Activated CD8-positive, alpha-beta memory T cell treated with anti-CD3 and anti-CD28 coated beads, Interleukin-2, amount 50 U/mL, for 24 hours (primary cell): ENCODE measurements around the gene CASP10.
"Not testable (repeated sequence)": the region's sequence is repeated elsewhere in the genome, so short reads cannot be mapped to it uniquely, and the experiment has no call there.

Source experiments
- DNase-seq: peaks from one replicate; pipeline ENCODE4 v3.0.0-alpha.2; 2020; ENCODE audit errors: extremely low read depth

The CASP10 gene, protein sequence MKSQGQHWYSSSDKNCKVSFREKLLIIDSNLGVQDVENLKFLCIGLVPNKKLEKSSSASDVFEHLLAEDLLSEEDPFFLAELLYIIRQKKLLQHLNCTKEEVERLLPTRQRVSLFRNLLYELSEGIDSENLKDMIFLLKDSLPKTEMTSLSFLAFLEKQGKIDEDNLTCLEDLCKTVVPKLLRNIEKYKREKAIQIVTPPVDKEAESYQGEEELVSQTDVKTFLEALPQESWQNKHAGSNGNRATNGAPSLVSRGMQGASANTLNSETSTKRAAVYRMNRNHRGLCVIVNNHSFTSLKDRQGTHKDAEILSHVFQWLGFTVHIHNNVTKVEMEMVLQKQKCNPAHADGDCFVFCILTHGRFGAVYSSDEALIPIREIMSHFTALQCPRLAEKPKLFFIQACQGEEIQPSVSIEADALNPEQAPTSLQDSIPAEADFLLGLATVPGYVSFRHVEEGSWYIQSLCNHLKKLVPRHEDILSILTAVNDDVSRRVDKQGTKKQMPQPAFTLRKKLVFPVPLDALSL

DNA sequence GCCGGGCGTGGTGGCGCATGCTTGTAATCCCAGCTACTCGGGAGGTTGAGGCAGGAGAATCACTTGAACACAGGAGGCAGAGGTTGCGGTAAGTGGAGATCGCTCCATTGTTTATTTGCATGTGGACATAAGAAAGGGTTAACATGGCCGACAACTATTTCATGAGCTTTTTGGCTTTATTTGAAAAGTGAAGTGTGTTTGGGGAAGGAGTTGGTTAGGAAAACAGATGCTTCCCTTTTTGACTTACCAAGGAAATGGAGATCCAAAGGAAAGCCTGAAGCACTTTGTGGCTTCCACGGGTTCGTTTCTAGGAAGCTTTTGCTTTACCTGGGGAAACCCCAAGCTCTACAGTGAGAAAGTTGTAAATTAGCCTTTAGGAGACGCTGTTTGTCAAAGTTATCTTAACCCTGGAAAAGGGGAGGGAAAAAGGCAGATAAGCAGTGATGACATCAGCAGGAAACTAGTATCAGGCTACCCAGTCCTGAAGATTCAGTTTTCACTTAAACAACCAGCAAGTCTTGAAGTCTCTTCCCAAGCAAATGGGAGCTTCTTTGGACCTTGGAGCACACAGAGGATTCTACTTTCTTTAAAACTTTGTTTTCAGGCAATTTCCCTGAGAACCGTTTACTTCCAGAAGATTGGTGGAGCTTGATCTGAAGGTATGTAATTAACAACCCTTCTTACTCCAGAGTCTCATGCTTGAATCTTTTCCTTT, at the start of gene CASP10:
Gene CASP10, plus strand, starts transcription at position 492 of the 715 bp plus-strand sequence. CDS start 2,637 bp downstream, outside the sequence.
- DNase-seq, result no peak

DNA sequence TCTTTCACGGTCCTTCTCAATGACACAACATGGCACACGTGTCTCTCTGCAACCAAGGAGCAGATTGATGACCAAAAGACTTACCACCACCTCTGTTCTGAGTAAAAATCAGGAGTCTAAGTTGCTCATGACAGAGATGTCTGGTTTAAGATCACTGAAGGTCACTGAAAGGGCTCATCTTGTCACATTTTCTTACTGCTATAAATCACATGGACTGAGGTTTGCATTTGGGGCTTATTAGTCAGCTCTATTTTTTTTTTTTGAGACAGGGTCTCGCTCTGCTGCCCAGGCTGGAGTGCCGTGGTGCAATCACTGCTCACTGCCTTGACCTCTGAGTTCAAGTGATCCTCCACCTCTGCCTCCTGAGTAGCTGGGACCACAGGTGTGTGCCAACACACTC, 47.6 kb upstream of the CASP10 start:
- DNase-seq, result no peak

- no peak for DNase-seq
Measured at GRCh38 chr2:201136889-201137321, 46.0 kb upstream of the CASP10 start.

DNA sequence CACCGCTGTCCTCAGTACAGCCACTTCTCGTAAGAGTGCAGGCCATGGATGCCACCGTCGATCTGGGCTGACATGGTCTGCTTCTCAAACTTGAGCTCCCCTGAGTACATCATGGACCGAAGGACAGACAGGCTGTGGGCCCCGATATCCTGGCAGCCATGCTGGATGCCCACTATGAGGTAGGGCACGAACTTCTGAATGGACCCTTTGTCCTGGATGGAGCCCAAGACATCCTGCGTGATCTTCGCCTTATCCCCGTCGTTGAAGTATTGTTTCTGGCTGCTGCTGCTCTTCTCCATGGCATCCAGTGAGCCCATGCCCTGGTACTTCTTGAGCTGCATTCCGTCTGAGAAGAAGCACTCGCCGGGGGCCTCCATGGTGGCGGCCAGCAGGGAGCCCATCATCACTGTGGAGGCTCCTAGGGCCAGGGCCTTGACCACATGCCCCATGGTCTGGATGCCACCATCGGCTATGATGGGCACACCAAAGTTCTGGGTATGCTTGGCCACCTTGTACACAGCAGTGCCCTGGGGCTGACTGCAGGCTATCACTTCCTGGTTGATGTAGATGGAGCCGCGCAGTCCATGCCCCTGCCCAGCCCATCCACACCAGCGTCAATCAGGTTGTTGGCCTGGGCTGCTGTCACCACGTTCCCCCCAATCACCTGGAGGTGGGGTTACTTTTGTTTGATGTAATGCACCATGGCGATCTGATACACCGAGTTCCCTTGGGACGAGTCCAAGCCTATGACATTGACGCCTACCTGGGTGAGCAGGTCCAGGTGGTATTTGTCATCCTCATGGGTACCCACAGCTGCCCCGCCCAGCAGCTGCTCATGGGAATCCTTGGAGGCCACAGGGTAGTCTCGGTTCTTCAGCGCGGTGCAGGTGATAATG, 45.2 kb upstream of the CASP10 start:
- DNase-seq, result no peak

GRCh38 chr2:201138401-201138970, 44.5 kb upstream of the CASP10 start:
- DNase-seq, result no peak

DNA sequence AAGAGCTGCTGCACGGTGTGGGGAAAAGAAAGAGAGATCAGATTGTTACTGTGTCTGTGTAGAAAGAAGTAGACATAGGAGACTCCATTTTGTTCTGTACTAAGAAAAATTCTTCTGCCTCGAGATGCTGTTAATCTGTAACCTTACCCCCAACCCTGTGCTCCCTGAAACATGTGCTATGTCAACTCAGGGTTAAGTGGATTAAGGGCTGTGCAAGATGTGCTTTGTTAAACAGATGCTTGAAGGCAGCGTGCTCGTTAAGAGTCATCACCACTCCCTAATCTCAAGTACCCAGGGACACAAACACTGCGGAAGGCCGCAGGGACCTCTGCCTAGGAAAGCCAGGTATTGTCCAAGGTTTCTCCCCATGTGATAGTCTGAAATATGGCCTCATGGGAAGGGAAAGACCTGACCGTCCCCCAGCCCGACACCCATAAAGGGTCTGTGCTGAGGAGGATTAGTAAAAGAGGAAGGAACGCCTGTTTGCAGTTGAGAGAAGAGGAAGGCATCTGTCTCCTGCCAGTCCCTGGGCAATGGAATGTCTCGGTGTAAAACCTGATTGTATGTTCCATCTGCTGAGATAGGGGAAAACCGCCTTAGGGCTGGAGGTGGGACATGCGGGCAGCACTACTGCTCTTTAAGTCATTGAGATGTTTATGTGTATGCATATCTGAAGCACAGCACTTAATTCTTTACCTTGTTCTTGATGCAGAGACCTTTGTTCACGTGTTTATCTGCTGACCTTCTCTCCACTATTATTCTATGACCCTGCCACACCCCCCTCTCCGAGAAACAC, 43.8 kb upstream of the CASP10 start:
- DNase-seq, result not testable (repeated sequence)

- DNase-seq, result no peak
Measured at GRCh38 chr2:201139836-201140604, 42.9 kb upstream of the CASP10 start.

DNA sequence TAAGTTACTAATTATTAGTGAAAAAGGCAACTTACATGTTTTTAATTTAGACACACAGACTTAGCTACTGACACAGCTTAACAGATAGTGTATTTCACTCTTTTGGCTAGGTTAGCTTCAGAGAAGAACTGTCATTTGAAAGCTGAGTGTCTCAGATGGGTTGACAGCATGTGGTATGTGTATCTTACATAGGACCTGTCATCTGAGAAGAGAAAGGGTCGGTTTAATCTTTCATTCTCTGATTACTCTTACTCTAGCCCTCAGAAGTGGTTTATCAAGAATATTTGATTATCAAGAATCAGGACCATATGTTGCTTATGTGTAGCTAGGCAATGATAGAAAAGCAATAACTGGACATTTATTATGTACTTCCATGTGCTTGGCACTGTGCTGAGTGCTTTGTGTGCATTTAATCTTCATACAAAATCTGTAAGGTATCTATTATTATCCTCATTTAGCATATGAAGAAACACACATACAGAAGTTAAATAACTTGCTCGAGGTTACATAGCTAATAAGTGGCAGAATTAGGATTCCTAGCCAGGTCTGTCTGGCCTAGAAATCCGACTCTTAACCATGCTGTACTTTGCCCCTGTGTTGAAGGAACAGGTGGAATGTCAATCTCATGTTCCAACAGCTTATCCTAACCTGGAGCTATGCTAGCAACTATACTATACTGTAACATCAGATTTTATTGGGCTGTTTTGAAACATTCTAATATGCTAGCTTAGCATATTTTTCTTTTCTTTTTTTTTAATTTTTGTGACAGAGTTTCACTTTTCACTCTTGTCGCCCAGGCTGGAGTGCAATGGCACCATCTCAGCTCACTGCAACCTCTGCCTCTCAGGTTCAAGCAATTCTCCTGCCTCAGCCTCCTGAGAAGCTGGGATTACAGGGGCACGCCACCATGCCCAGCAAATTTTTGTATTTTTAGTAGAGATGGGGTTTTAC, 38.6 kb upstream of the CASP10 start:
- DNase-seq, result no peak

DNA sequence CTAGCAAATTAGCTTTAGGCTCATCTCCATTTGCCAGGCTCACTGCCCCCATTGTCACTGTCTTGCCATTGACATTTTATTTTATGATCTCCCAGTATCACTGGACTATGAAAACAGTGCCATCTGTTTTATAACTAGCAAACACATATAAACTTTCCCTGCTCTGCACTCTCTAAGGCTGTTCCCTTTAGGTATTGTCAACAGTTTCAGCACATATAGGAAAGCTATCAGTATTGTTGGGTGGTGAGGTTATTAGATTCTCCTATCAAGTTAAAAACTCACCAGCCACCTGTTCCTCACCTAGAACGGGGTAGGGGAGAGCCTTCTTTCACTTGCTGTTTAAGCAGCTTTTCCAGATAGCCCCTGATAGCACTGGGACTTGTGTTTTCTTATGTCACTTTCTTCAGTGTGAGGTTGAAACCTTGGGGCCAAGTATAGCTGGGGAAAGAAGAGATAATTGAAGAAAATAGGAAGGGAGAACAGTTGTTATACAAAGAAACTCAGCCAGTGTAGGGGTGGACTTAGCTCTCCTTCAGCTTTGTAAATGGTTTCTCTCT, 34.4 kb upstream of the CASP10 start:
- DNase-seq, result no peak

- DNase-seq, result no peak
Measured at GRCh38 chr2:201149064-201149820, 33.7 kb upstream of the CASP10 start.

DNA sequence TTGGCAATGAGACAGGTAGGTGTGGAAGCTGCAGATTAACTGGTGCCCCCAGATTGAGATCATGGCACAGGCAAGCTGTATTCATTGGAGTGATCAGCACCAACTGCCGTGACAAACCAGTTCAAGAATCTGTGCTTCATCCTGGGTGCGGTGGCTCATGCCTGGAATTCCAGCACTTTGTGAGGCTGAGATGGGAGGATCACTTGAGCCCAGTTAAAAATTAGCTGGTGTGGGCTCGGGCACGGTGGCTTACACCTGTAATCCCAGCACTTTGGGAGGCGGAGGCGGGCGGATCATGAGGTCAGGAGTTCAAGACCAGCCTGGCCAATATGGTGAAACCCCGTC, 33.1 kb upstream of the CASP10 start:
- not testable (repeated sequence) for DNase-seq

DNA sequence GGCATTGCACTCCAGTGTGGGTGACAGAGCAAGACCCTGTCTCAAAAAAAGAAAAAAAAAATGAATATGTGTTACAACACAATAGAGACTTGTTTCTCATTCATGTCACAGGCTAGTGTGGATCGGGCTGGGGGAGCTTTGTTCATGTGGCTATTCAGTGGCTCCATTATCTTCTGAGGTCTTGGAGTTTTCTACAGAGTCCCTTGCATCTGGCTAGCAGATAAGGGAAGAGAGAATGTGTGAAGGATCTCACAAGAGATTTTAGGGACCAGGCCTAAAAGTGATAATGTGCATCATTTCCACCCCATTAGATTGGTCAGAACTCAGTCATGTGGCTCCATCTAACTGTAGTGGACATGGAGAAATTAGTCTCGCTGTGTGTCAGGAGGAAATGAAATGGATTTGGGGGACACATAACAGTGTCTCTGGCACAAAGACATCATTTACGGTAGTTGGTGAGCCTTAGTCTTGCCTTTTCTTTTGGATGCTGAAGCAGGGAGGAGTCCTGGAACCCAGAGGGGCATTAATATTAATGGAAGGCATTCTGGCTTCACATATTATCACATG, 32.4 kb upstream of the CASP10 start:
- no peak for DNase-seq

GRCh38 chr2:201151127-201151981, 31.6 kb upstream of the CASP10 start:
- no peak for DNase-seq

DNA sequence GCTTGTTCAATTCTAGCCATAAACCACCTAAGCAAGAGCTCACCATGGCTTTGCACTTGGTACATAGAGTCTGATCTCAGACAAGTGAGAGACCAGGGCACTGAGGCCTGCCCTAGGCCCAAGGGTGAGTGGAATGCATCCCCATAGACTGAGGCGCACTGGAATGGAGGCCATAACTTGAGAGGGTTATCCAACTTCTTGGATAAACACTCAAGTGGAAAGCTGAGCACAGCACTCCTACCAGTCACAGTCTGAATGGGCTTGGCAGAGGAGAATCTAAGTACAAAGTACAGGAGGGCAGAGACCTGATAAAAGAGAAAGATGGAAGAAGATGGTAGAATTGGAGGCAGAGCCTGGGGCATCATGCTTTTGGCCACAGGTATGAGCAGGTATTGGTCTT, 30.4 kb upstream of the CASP10 start:
- no peak for DNase-seq

GRCh38 chr2:201152999-201153815, 29.7 kb upstream of the CASP10 start:
- no peak for DNase-seq
